LHCN-M2 (cell line): Measurements from ENCODE around the gene LAMTOR5. TPM values are rescaled to one million over a fixed set of nuclear protein-coding genes. Genes with fewer than 3 reads are reported as not detected.

Source experiments
- DNase-seq: peaks from one replicate; pipeline ENCODE4 v3.0.0-alpha.2; 2012; ENCODE audit warnings: low read depth
- total RNA-seq: library from RNA; depleted of rRNA; stranded (reverse); fragments of >200 nt; gene quantifications from 2 replicates; pipeline ENCODE4 v1.2.3, GENCODE V29; 2014; rRNA removed

LAMTOR5 gene
- total RNA-seq, 1 experiment from 2014 or later: 116 TPM

DNA sequence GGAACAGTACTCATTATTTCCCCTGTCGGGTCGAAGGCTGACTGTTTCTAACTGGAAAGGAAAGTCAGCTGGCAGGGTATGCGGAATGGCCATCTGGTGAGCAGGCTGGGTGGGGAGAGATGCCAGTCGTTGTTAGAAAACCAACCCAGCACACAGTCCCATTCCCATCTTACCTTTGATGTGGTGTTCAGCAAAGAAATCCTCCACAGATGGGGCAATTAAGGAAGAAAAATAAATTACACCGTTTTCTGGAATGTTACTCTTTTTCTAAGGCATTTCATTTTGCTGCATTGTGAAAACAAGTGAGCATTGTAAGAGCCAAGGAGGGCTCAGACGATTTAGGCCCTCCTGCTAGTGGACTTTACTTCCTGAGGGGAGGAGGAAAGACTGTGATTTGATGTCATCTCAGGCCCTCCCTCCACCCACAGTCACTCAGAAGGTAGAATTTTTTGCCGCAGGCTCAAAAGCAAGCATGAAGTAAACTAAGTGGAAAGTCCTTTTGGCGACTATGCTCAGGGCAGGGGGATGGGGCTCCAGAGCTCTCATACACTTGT is 16.7 kb downstream of the LAMTOR5 start, which contains the start of gene SLC16A4:
TSS of gene SLC16A4 (minus strand) at position 335 of the 554 bp plus-strand sequence. CDS start 1,703 bp downstream, outside the sequence.
- peak; percentile 36 for DNase-seq

DNA sequence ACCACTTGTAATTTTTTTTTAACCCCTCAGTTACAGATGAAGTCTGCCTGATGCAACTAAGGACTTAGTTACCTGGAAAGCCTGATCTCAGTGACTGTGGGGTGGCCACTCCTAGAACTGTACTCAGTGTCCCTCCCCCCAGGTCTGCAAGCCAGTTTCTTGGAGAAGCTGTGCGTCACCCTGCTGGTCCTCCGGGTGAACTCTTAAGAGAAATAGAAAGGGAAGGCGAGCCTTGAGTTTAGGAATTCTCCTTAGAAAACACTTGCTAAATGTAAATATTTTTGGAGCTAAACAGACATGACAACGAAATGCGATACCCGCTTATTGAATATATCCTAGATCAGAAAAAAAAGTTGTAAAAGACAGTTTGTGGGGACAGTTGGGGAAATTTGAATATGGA is 17.4 kb downstream of the LAMTOR5 start:
- DNase-seq: peak; percentile 60

DNA sequence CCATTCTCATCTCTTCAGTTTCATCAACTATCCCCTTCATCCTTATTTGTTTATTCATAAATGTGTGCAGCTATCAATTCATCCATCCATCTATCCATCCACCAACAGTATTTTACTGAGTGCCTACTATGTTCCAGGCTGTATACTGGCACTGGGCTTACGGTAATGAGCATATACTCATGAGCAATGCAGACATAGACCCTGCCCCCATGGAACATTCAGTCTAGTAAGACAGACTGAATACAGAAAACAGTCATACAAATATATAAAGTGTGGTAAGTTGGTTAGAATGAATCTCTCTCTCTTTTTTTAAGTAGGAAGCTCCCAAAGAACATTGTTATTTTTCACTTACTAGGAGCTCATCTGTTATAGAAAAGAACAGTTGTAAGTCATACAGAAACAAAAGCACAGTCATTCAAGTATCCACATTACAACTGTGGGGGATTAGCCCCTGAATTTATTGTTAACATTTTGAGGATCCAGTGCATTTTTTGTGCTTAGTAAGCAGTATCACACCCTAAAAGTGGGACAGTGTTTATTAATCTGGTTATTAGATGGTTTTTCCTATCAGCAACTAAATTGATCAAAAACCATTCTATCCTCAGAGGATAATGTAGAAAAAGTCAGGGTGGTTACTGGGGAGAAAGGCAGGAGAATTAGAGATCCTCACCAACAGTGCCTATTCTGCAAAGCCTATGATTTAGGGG is 20.3 kb downstream of the LAMTOR5 start:
- no peak for DNase-seq

DNA sequence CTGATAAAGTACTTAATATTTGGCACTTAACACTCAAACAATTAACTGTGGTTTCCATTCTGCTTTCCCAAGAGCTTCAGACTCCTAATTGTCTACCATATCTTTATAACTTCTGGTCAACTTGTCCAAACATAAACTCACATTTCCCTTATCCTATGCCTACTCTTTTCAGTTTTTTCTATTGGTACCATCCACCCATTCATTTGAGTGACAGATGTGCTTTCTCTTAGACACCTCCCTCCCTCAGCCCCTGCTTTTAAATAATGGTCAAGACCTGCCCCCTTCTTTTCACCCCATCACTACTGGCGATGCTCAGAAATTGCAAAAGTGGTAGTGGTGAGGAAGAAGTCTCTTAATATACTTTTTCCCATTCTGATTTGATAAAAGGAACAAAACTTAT is 22.1 kb downstream of the LAMTOR5 start:
- no peak for DNase-seq

DNA sequence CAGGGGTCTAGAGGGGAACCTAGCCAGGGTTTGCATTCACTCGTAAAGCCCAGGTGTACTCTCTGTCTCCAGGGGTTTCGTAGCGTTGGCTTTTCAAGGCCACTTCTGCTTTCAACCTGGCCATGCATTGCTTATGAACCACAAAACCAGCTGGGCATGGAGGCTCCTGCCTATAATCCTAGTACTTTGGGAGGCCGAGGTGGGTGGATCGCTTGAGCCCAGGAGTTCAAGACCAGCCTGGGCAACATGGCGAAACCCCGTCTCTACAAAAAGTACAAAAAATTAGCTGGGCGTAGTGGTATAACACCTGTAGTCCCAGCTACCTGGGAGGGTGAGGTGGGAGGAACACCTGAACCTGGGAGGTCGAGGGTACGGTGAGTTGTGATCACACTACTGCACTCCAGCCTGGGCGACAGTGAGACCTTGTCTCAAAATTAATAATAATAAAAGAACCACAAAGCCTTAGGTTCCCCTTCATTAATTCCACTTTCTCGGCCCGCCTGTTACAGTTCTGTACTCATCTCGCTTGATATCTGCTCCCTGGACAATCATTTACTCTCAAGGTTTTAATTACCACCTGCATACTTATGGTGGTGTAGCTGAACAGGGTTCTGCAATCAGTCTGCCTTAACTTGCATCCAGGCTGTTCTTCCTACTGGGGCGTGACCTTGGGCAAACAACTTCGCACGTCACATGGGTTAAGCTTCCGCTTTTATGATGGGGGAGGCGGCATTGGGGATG is 22.7 kb downstream of the LAMTOR5 start:
- no peak for DNase-seq

DNA sequence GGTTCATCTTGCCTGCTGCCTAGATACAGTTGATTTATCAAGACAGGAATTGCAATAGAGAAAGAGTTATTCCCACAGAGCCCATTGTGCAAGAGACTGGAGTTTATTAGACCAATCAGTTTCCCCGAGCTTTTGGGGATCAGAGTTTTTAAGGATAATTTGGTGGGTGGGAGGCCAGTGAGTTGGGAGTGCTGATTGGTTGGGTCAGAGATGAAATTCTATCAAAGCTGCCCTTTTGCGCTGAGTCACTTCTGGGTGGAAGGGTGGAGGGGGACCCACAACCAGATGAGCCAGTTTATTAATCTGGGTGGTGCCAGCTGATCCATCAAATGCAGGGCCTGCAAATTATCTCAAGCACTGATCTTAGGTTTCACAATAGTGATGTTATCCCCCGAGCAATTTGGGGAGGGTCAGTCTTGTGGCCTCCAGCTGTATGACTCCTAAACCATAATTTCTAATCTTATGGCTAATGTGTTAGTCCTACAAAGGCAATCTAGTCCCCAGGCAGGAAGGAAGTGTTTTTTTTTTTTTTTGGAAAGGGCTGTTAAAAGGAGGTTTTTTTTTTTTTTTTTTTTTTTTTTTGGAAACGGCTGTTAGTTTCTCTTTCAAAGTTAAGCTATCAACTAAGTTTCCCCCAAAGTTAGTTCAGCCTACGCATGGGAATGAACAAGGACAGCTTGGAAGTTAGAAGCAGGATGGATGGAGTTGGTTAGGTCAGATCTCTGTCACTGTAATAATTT is 24.1 kb downstream of the LAMTOR5 start:
- no peak for DNase-seq

DNA sequence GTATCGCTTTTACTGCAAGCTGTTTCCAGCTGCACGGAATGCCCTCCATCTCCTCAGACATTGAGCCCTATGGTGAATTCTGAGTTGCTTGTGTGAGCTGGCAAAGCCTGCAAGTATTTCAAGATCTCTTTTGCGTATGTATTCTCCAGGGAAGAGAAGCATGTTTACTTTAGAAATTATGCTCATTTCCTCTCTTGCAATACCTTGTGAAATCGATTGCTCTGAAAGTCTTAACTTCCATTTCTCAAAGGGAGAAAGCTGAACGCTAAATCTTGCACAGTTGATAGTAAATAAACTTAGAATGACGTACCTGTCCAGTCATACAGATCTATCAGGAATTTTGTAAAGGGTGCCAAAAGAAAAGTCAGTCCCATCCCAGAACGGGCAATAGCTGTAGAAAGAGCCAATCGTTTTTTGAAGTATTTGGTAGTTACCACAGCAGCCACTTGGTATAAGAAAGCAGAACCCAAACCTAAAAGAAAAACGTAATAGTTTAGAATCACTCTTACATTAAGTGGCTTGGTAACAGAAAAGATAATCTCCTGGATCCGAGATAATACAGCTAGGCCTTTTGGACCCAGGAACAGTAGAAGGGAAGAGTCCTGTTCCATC is 26.7 kb downstream of the LAMTOR5 start:
- no peak for DNase-seq

DNA sequence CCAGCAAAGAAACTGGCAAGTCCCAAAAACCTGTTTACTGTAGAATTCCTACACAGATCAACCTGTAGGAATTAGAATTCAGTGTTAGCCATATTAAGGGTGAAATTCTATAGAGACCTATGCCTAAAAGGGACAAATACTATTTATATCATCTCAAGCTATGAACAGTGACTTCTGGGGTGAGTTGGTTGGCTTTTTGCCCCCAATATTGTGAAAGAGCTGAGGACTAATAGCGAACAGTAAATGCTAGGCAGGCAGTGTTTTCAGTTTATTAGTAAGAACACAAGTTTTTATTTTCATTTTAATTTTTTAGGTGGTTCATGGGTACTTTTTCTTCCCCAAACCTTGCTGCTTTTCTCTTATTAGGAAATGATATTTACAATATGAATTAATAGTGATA is 32.0 kb downstream of the LAMTOR5 start:
- DNase-seq: no peak

DNA sequence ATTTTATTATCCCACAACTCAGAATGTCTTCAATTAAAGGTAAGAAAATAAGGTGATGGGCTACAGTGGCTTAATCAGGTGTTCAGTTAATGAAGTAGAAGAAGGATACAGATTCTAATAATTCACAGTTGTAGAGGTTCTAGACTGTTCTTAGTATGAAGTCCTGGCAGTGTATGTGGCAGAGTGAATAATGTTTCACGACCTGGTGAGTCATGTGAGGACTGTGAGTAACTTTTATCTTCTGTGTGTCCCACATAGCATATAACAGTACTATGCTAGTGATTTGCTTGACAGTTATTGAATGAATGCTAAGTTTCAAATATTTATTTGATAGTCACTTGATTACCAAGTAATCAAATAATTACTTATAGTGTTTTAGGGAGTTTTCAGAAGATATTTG is 36.7 kb downstream of the LAMTOR5 start:
- peak; percentile 66 for DNase-seq

DNA sequence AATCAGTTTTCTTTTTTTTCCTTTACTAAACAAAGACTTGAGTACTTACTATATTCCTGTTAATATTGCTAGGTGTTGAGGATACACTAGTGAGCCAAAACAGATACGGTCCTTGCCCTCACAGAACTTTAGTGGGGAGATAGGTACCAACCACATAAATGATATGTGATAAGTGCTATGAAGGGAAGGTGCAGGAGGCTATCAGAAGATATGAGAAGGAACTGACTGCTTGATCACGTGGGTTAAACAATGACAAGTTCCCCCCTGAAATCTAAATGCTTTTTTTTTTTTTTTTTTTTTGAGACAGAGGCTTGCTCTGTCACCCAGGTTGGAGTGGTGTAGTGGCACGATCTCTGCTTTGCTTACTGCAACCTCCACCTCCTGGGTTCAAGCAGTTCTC is 43.3 kb downstream of the LAMTOR5 start:
- no peak for DNase-seq

DNA sequence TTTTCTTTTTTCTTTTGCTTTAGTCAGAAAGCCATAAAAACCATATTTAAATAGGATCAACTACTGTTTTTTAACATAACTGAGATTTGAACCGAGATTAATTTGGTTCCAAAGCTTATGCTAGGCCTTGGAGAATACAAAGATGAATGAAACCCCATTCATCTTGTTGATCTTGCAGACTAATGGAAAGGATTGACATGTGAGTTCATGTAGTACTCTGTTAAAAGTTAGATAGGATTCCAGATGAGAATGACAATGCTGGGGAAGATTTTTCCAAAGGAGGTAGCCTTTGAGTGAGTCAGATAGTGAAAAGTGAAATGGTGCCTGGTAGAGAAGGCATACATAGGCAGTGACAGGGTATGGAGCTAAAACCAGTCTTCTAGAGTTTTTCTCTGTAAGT is 45.6 kb downstream of the LAMTOR5 start:
- no peak for DNase-seq

DNA sequence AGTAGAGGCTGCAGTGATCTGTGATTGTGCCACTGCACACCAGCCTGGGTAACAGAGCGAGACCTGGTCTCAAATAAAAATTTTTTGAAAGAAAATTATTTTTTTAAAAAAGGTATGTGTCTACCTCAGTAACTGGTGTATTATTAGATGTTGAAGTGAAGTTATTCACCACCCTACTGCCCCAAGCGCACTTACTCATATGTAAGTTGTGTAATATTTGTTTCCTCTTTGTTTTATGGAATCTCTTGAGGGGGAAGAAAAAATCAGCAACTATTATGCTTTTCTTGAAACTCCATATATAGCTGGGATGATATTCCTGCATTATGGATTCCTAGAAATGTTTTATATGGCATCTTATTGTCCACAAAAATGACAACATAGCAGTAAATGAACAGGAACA is 47.1 kb downstream of the LAMTOR5 start:
- DNase-seq: no peak

DNA sequence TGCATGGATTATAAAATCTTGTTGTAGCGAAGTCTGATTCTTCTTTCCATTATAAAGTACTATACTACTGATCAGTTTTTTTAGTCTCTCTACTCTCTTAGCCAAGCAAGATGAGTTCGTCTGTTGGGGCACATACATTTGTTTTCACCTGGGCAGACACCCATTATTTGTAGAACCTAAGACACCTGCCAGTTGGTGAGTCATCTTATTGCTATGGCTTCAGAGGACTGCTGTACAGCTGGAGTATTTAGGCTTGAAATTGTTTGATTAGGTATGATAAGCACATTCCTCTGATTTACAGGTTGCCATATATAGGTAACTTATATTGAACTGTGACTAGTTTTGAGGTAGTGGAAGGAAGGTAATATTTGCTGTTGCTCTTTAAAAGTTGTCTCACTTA is 51.1 kb downstream of the LAMTOR5 start:
- no peak for DNase-seq

DNA sequence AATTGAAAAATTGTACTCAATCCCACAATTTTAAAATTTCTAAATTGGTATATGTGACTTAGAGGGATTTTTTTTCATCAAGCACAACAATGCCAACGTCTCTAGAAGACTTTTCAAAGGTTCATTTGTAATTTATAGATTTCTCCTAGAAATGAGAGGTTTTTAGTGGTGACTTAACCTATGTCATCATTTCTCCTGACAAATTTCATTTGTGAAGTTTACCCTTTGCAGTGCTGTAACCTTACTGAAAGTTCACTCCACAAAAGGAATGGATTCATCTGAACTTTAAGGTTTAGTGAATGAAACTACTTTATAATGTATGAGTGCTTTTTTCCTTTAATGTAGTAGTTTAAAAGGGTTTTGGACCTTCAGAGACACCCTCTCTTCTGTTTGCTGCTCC is 52.2 kb downstream of the LAMTOR5 start:
- no peak for DNase-seq

Other genes starting within 250 kb of the LAMTOR5 start
- 0.46 and 0.51 TPM in 2 replicates for gene KCNC4, start 197.4 kb downstream of the LAMTOR5 start, total RNA-seq
- gene RBM15, start 68.3 kb downstream of the LAMTOR5 start, total RNA-seq: 30.3 and 33.3 TPM in 2 replicates
- gene SLC16A4, start 16.7 kb downstream of the LAMTOR5 start, total RNA-seq: 8.0 and 8.1 TPM in 2 replicates
- gene PROK1, start 43.5 kb upstream of the LAMTOR5 start, total RNA-seq: not detected in 2 replicates
- gene KCNA10, start 111.5 kb upstream of the LAMTOR5 start, total RNA-seq: not detected in 2 replicates
- not detected in 2 replicates for gene KCNA2, start 198.7 kb upstream of the LAMTOR5 start, total RNA-seq